GM12878 (cell line): ENCODE measurements around the gene FLRT1. TPM values are rescaled to one million over a fixed set of nuclear protein-coding genes. Genes with fewer than 3 reads are reported as not detected.

ENCODE experiments used
- ATAC-seq: fragments of 200-7000 bp; cut with Tn5 transposase; 3 replicates; pipeline ENCODE4 v1.9.1; 2020; ENCODE audit warnings: mild to moderate bottlenecking, moderate library complexity
- BruUV-seq: library from RNA; stranded (reverse); fragments of 400-500 nt; replicated peaks from 2 replicates; lab custom pipeline; 2021; lab: Mats Ljungman, UMichigan
- CTCF ChIA-PET: fragments of 300-600 bp; sonication (Branson Sonifier 250); formaldehyde crosslinking; extraction: SDS; loops from one replicate; lab custom pipeline; 2021; ENCODE audit warnings: inconsistent platforms; lab: Yijun Ruan, JAX
- POLR2A ChIA-PET: fragments of 350-600 bp; formaldehyde crosslinking; extraction: SDS; loops from one replicate; lab custom pipeline; 2021; ENCODE audit warnings: inconsistent platforms; lab: Charles Lee
- RAD21 ChIA-PET: fragments of 300-600 bp; sonication (Branson Sonifier 250); formaldehyde crosslinking; loops from one replicate; lab custom pipeline; 2023; ENCODE audit warnings: antibody characterized with exemption; ENCODE audit not compliant: unreplicated experiment; lab: Charles Lee
- SMC1A ChIA-PET: fragments of 300-600 bp; sonication (Branson Sonifier 250); formaldehyde crosslinking; loops from one replicate; lab custom pipeline; 2023; ENCODE audit not compliant: unreplicated experiment, uncharacterized antibody; lab: Charles Lee
- DNase-seq: peaks from one replicate; pipeline ENCODE4 v3.0.0-alpha.2; 2011; ENCODE audit warnings: low read depth, low spot score
- FAIRE-seq: peaks from 3 replicates; lab custom pipeline; 2011; peaks lifted over from hg19 to GRCh38; lab: Jason Lieb, UNC
- H2AFZ ChIP-seq: 2 replicates; pipeline ENCODE4 v1.6.0; 2011; ENCODE audit warnings: low read depth, low read length, control low read depth; ENCODE audit not compliant: control insufficient read depth
- H3K27ac ChIP-seq: 2 replicates; pipeline ENCODE4 v1.5.1; 2011; ENCODE audit warnings: control low read depth; ENCODE audit not compliant: control insufficient read depth, insufficient read depth
- H3K27me3 ChIP-seq, 2 experiments: replicated peaks in 1 of 2; 2 replicates each; pipeline versions ENCODE4 v1.6.0 to v1.6.1; 2011; ENCODE audit warnings: low read length in 1 of 2; ENCODE audit not compliant: control insufficient read depth in 2 of 2, insufficient read depth in 2 of 2
- H3K36me3 ChIP-seq, 2 experiments: 2 replicates each; pipeline ENCODE4 v1.5.1; 2011; ENCODE audit warnings: low read length in 1 of 2; ENCODE audit not compliant: control insufficient read depth in 2 of 2, insufficient read depth in 2 of 2
- H3K4me1 ChIP-seq: 2 replicates; pipeline ENCODE4 v1.6.1; 2011; ENCODE audit warnings: mild to moderate bottlenecking, low read length, moderate library complexity, mixed read lengths; ENCODE audit not compliant: control insufficient read depth, insufficient read depth
- H3K4me2 ChIP-seq: 2 replicates; pipeline ENCODE4 v1.6.0; 2011; ENCODE audit warnings: control low read depth; ENCODE audit not compliant: control insufficient read depth, insufficient read depth
- H3K4me3 ChIP-seq: fragments of 200-600 bp; sonication (generic); 2 replicates; pipeline ENCODE4 v1.5.1; 2016
- H3K79me2 ChIP-seq: 2 replicates; pipeline ENCODE4 v1.6.0; 2011; ENCODE audit warnings: low read length; ENCODE audit not compliant: control insufficient read depth, insufficient read depth
- H3K9ac ChIP-seq: 2 replicates; pipeline ENCODE4 v1.8.0; 2011; ENCODE audit warnings: low read length, control low read depth, mixed read lengths; ENCODE audit not compliant: control insufficient read depth, insufficient read depth
- H3K9me3 ChIP-seq: replicated peaks from 3 replicates; pipeline ENCODE4 v1.5.1; 2011; ENCODE audit warnings: mild to moderate bottlenecking, low read length; ENCODE audit not compliant: control insufficient read depth, insufficient read depth
- H4K20me1 ChIP-seq: 2 replicates; pipeline ENCODE4 v1.6.0; 2011; ENCODE audit not compliant: control insufficient read depth, insufficient read depth
- POU2F2 ChIP-seq: IDR thresholded peaks from 3 replicates; pipeline ENCODE4 v1.6.1; 2011; ENCODE audit warnings: low read depth, mild to moderate bottlenecking, low read length, borderline replicate concordance
- SUPT20H ChIP-seq: IDR thresholded peaks from 2 replicates; pipeline ENCODE4 v1.6.1; 2011; ENCODE audit warnings: low read depth, mild to moderate bottlenecking, low read length, moderate library complexity, borderline replicate concordance; ENCODE audit not compliant: control insufficient read depth
- TBL1XR1 ChIP-seq: IDR thresholded peaks from 2 replicates; pipeline ENCODE4 v1.6.1; 2012; ENCODE audit warnings: low read depth, low read length, improper control_type of control experiment
- ZNF24 ChIP-seq: fragments of 450-650 bp; IDR thresholded peaks from 2 replicates; pipeline ENCODE4 v1.6.1; 2017; ENCODE audit warnings: antibody characterized with exemption, mild to moderate bottlenecking
- whole genome bisulfite sequencing: methylation state at CpG from one replicate; pipeline ENCODE4 v1.1.6; 2016; ENCODE audit warnings: low lambda C conversion rate; ENCODE audit not compliant: insufficient replicate concordance, insufficient coverage; ENCODE audit errors: missing lambda C conversion rate; 5-methylcytosine and 5-hydroxymethylcytosine counted together
- in situ Hi-C: fragments of 300-500 bp; cut with MboI; formaldehyde crosslinking; loops from 9 replicates; pipeline ENCODE4 v1.14.3; 2018; ENCODE audit warnings: mixed read lengths
- intact Hi-C: fragments of 100-400 bp; cut with micrococcal nuclease; formaldehyde crosslinking; loops from one replicate; pipeline ENCODE4 v1.14.2; 2022; ENCODE audit not compliant: unreplicated experiment
- polyA plus RNA-seq, 11 experiments: library from polyadenylated mRNA; depleted of rRNA in 4 of 11; unstranded in 6 of 11; stranded (reverse) in 5 of 11; fragments of >200 nt; fragmentation: Nextera tagmentation in 4 of 11; fragmentation: Illumina TruSeq in 1 of 11; extraction: Ambion mirVana in 4 of 11; extraction: Trizol in 1 of 11; gene quantifications; 1 replicate in 1 of 11; 2 replicates in 10 of 11; pipeline versions ENCODE4 v1.2.1 to v1.2.3, GENCODE V29; 2011 to 2016; ENCODE audit warnings: inconsistent platforms in 2 of 11, missing spikeins in 2 of 11, low read depth in 1 of 11
- total RNA-seq, 4 experiments: library from RNA; depleted of rRNA in 3 of 4; stranded (reverse); fragments of >200 nt in 3 of 4; fragmentation: Illumina TruSeq in 1 of 4; extraction: Trizol in 1 of 4; gene quantifications; 2 replicates each; pipeline versions ENCODE4 v1.2.1 to v1.2.3, GENCODE V29; 2013 to 2021
- TF ChIP-seq, protein P1 (sequence below): fragments of 450-650 bp; conservative IDR thresholded peaks from 2 replicates; pipeline ENCODE4 v1.6.1; 2017; ENCODE audit warnings: mild to moderate bottlenecking, moderate library complexity

The FLRT1 gene
- total and polyA plus RNA-seq, 10 of the 15 experiments (the other 5 are each of a cell fraction or from before 2014, with no cell fraction given): 0.10 to 0.12 TPM; not detected in 8

DNA sequence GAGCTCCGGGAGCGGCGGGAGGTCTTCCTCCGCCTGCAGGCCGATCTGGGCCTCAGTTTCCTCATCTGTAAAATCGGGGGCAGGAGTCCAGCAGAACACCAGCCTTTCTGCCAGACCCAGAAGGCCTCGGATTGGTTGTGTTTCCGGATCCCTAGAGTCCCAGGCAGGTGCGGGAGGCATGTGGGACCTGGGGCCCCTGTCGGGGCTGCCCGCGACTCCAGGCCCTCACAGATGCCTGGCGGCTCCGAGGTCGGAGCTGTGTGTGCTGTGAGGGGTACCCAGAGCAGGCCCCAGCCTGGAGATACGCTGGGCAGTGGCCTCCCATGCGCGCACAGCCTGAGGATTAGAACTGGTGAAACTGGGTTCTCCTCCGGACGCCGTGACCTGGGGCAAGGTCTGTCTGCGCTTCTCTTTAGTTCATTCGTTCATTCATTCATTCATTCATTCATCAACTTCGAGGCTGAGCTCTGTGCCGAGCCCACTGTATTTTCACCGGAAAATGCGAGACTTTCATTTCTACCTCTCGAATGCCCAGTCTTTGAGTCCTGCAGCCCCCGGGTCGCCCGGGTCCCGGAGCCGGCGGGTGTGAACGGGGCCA, 24.6 kb downstream of the FLRT1 start:
- H4K20me1 ChIP-seq: 0 out of 2 replicates have a peak, but pooled peaks cover 3% of the 10 kb centered on the region
- no peaks in the 10 kb centered on the region for H3K36me3 ChIP-seq
- ChIA-PET RAD21 (no interaction called here), SMC1A (no interaction called here), POLR2A (no interaction called here), CTCF (no interaction called here)
- 13% methylated on average over 35 of the region's 35 CpGs for WGBS
- H3K4me2 ChIP-seq: peak overlapping the region; percentile 66
- TF ChIP-seq ZNF24: peak; percentile 89
- no peak for TF ChIP-seq TBL1XR1
- in situ Hi-C loops: no loop called here
- peaks cover 0 to 8% of the 10 kb centered on the region in 2 experiments for H3K27me3 ChIP-seq
- H3K4me1 ChIP-seq: peaks cover 3% of the 10 kb centered on the region; the same call in 1 of the 2 replicates
- H3K4me3 ChIP-seq: peak overlapping the region; percentile 53
- no peak overlapping the region for H3K27ac ChIP-seq
- DNase-seq (no peak), ATAC-seq (no peak; the same call in 2 of the 3 replicates), FAIRE-seq (no peak)
- intact Hi-C loops: no loop called here
- H3K9ac ChIP-seq: no peak overlapping the region
- H3K9me3 ChIP-seq: no peaks in the 10 kb centered on the region
- H2AFZ ChIP-seq: peak overlapping the region; percentile 26
- BruUV-seq: no TSS peak
- no peaks in the 10 kb centered on the region for H3K79me2 ChIP-seq

DNA sequence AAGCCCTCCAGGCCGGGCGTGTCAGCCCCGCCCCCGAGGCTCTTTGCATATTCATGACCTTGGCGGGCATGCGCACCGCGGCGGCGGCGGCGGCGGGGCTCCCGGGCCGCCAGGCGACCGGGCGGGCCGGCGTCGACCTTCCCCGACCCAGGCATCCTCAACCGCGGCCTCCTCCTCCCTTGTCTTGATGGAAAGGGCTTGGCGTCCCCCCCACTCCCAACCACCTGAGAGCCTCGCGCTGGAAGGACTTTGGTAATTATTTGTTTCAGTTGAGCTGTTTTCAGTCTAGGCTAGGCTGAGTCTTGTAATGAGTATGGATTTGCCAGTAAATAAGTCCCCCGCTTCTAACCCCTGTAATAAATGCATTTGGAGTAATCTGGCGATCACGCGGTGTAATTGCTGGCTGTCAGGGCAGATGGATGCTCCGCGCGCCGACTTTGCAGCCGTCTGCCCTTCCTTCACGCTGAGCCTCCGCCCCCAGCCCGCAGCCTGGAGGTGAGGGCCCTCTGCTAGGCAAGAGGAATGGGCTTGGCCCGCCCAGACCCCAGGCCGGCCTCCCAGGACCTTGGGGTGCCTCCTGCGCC, 25.2 kb downstream of the FLRT1 start:
- peak overlapping the region; percentile 59 for H2AFZ ChIP-seq
- H3K9me3 ChIP-seq: no peaks in the 10 kb centered on the region
- in situ Hi-C loops (no loop called here), intact Hi-C loops (no loop called here)
- peaks cover 0 to 8% of the 10 kb centered on the region in 2 experiments for H3K27me3 ChIP-seq
- H3K9ac ChIP-seq: no peak overlapping the region
- no peak for DNase-seq
- ChIA-PET POLR2A (interaction anchor here (0.7 kb wide), 1 partner anchor 461 kb away, joined by 3 read pairs; no protein-coding TSS in a partner anchor), CTCF (no interaction called here), RAD21 (no interaction called here), SMC1A (no interaction called here)
- H3K27ac ChIP-seq: no peak overlapping the region
- H4K20me1 ChIP-seq: 0 out of 2 replicates have a peak, but pooled peaks cover 3% of the 10 kb centered on the region
- no TSS peak for BruUV-seq
- no peaks in the 10 kb centered on the region for H3K79me2 ChIP-seq
- peak overlapping the region; percentile 66 for H3K4me2 ChIP-seq
- H3K4me3 ChIP-seq: peak overlapping the region; percentile 53
- no peak for FAIRE-seq
- H3K4me1 ChIP-seq: peaks cover 3% of the 10 kb centered on the region; the same call in 1 of the 2 replicates
- H3K36me3 ChIP-seq: no peaks in the 10 kb centered on the region
- ATAC-seq: peak; percentile 80
- WGBS: 13% methylated on average over 39 of the region's 42 CpGs
- TF ChIP-seq, protein P1, sequence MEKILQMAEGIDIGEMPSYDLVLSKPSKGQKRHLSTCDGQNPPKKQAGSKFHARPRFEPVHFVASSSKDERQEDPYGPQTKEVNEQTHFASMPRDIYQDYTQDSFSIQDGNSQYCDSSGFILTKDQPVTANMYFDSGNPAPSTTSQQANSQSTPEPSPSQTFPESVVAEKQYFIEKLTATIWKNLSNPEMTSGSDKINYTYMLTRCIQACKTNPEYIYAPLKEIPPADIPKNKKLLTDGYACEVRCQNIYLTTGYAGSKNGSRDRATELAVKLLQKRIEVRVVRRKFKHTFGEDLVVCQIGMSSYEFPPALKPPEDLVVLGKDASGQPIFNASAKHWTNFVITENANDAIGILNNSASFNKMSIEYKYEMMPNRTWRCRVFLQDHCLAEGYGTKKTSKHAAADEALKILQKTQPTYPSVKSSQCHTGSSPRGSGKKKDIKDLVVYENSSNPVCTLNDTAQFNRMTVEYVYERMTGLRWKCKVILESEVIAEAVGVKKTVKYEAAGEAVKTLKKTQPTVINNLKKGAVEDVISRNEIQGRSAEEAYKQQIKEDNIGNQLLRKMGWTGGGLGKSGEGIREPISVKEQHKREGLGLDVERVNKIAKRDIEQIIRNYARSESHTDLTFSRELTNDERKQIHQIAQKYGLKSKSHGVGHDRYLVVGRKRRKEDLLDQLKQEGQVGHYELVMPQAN: 0 out of 2 replicates have a peak, but pooled peaks have one; percentile 28
- TF ChIP-seq SUPT20H (no peak), POU2F2 (peak; percentile 100)
